A673 (cell line): ENCODE data around the gene NUP210L.

Experiments used
- EZH2 ChIP-seq: fragments of 200-600 bp; sonication (generic); IDR thresholded peaks from 2 replicates; pipeline ENCODE4 v1.6.1; 2017; ENCODE audit warnings: borderline replicate concordance, low read depth, mild to moderate bottlenecking, mixed read lengths, antibody characterized with exemption, low read length; ENCODE audit not compliant: poor library complexity, severe bottlenecking
- TF ChIP-seq, protein P1 (sequence below): fragments of 300-800, 200-600 bp; sonication (generic); conservative IDR thresholded peaks from 2 replicates; pipeline ENCODE4 v1.5.1; 2017; ENCODE audit warnings: low read depth, mild to moderate bottlenecking, antibody characterized with exemption, low read length, moderate library complexity, mixed read lengths

DNA sequence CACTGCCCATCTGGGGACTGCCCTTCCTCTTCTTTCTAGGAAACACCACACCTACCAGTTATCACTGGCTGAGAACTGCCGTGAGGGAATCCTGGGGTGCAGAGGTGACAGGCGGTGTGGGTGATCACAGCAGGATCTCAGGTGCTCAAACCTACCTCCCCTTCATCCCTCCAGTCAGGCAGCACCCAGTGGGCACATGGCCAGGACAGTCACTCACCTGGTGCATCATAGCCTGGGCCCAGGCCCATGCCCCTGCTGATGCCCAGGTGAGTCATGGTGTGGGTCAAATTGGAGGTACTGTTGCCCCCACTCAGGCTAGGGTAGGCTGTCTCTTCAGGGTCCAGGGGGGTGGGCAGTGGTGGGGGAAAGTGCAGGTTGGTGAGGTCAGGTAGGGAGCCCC is 203.1 kb downstream of the NUP210L start:
- TF ChIP-seq, protein P1, sequence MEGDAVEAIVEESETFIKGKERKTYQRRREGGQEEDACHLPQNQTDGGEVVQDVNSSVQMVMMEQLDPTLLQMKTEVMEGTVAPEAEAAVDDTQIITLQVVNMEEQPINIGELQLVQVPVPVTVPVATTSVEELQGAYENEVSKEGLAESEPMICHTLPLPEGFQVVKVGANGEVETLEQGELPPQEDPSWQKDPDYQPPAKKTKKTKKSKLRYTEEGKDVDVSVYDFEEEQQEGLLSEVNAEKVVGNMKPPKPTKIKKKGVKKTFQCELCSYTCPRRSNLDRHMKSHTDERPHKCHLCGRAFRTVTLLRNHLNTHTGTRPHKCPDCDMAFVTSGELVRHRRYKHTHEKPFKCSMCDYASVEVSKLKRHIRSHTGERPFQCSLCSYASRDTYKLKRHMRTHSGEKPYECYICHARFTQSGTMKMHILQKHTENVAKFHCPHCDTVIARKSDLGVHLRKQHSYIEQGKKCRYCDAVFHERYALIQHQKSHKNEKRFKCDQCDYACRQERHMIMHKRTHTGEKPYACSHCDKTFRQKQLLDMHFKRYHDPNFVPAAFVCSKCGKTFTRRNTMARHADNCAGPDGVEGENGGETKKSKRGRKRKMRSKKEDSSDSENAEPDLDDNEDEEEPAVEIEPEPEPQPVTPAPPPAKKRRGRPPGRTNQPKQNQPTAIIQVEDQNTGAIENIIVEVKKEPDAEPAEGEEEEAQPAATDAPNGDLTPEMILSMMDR: no peak
- TF ChIP-seq EZH2: no peak
